GM19324 (cell line): Measurements from ENCODE around the gene AXL.
"Not testable (repeated sequence)": the region's sequence is repeated elsewhere in the genome, so short reads cannot be mapped to it uniquely, and the experiment has no call there.

Experiments
- ATAC-seq: cut with Tn5 transposase; IDR thresholded peaks from one replicate; pipeline ENCODE4 v1.9.1; 2021; ENCODE audit warnings: mild to moderate bottlenecking, moderate library complexity; ENCODE audit not compliant: unreplicated experiment, low FRiP score

AXL gene

GRCh38 chr19:41218615-41219507 lies at the start of gene AXL:
Gene AXL (plus strand): TSS chr19:41219223. CDS start chr19:41219393, 170 bp downstream.
- ATAC-seq: no peak

- ATAC-seq: no peak
These were observed 46.5 kb upstream of the AXL start for GRCh38 chr19:41172297-41173164.

- no peak for ATAC-seq
These were observed 44.6 kb upstream of the AXL start for GRCh38 chr19:41174297-41174928.

- no peak for ATAC-seq
These were observed 42.9 kb upstream of the AXL start for GRCh38 chr19:41175801-41176777.

GRCh38 chr19:41180173-41180572 lies 38.9 kb upstream of the AXL start:
- not testable (repeated sequence) for ATAC-seq

GRCh38 chr19:41186971-41187883 lies 31.8 kb upstream of the AXL start:
- ATAC-seq: no peak

- no peak for ATAC-seq
These were observed 31.1 kb upstream of the AXL start for GRCh38 chr19:41187884-41188279.

GRCh38 chr19:41189425-41190065 lies 29.5 kb upstream of the AXL start:
- no peak for ATAC-seq

GRCh38 chr19:41192574-41193429 lies 26.2 kb upstream of the AXL start, which contains the start of gene CYP2S1:
Gene CYP2S1 (plus strand): TSS chr19:41193219. CDS start chr19:41193265, 46 bp downstream.
- ATAC-seq: no peak

GRCh38 chr19:41193430-41194156 lies 25.4 kb upstream of the AXL start:
- ATAC-seq: no peak

GRCh38 chr19:41194157-41194552 lies 24.9 kb upstream of the AXL start:
- ATAC-seq: no peak

- no peak for ATAC-seq
These were observed 23.1 kb upstream of the AXL start for GRCh38 chr19:41195675-41196497.

GRCh38 chr19:41198559-41198958 lies 20.5 kb upstream of the AXL start:
- no peak for ATAC-seq

- ATAC-seq: no peak
These were observed 15.7 kb upstream of the AXL start for GRCh38 chr19:41203371-41203770.

GRCh38 chr19:41204338-41204737 lies 14.7 kb upstream of the AXL start:
- not testable (repeated sequence) for ATAC-seq

- no peak for ATAC-seq
These were observed 13.0 kb upstream of the AXL start for GRCh38 chr19:41205995-41206394.
